ENCODE measurements around the gene G6PC1.
"Not testable (repeated sequence)": the region's sequence is repeated elsewhere in the genome, so short reads cannot be mapped to it uniquely, and the experiment has no call there.

The G6PC1 gene

GRCh38 chr17:42900460-42901331 lies at the start of gene G6PC1:
TSS of gene G6PC1 (plus strand) at chr17:42900799. CDS start at chr17:42900877, 78 bp downstream.
- no peak for FAIRE-seq

GRCh38 chr17:42850954-42851353 lies 49.6 kb upstream of the G6PC1 start, which contains the start of gene AOC3:
TSS of gene AOC3 (plus strand) at chr17:42851199. CDS start at chr17:42851344, 145 bp downstream.
- FAIRE-seq: no peak

GRCh38 chr17:42851371-42852240 lies 49.0 kb upstream of the G6PC1 start:
- not testable (repeated sequence) for FAIRE-seq

- no peak for FAIRE-seq
These were observed 48.2 kb upstream of the G6PC1 start for GRCh38 chr17:42852351-42852750.

GRCh38 chr17:42853004-42853403 lies 47.6 kb upstream of the G6PC1 start:
- FAIRE-seq: no peak

- FAIRE-seq: no peak
These were observed 47.0 kb upstream of the G6PC1 start for GRCh38 chr17:42853597-42853967.

GRCh38 chr17:42853968-42854790 lies 46.4 kb upstream of the G6PC1 start:
- no peak for FAIRE-seq

- no peak for FAIRE-seq
These were observed 45.5 kb upstream of the G6PC1 start for GRCh38 chr17:42855048-42855596.

GRCh38 chr17:42856093-42856492 lies 44.5 kb upstream of the G6PC1 start:
- not testable (repeated sequence) for FAIRE-seq

GRCh38 chr17:42856516-42856915 lies 44.1 kb upstream of the G6PC1 start:
- FAIRE-seq: not testable (repeated sequence)

GRCh38 chr17:42857389-42857788 lies 43.2 kb upstream of the G6PC1 start:
- no peak for FAIRE-seq

- FAIRE-seq: no peak
These were observed 34.9 kb upstream of the G6PC1 start for GRCh38 chr17:42865638-42866094.

- no peak for FAIRE-seq
These were observed 34.4 kb upstream of the G6PC1 start for GRCh38 chr17:42866216-42866615.

- no peak for FAIRE-seq
These were observed 33.7 kb upstream of the G6PC1 start for GRCh38 chr17:42866631-42867575.

GRCh38 chr17:42867694-42868261 lies 32.8 kb upstream of the G6PC1 start:
- FAIRE-seq: not testable (repeated sequence)

GRCh38 chr17:42868338-42868737 lies 32.3 kb upstream of the G6PC1 start:
- no peak for FAIRE-seq

GRCh38 chr17:42871647-42872046 lies 29.0 kb upstream of the G6PC1 start:
- FAIRE-seq: no peak

- FAIRE-seq: no peak
These were observed 28.2 kb upstream of the G6PC1 start for GRCh38 chr17:42872251-42872965.

- no peak for FAIRE-seq
These were observed 27.3 kb upstream of the G6PC1 start for GRCh38 chr17:42873315-42873714.

All from islet of Langerhans (tissue), 1 donor.